Tibial nerve (tissue), 4 donors: Measurements from ENCODE around the gene LCE5A. TPM values are rescaled to one million over a fixed set of nuclear protein-coding genes. Genes with fewer than 3 reads are reported as not detected.

Experiments used
- DNase-seq, 2 donors: peaks; one replicate each; pipeline ENCODE4 v3.0.0-alpha.2; 2019; ENCODE audit warnings: low spot score in 2 of 2
- H3K27ac ChIP-seq, 4 donors: fragments of 200-600 bp; sonication (generic) in 3 of 4; one replicate each; pipeline ENCODE4 v1.5.1; 2017 to 2019; ENCODE audit warnings: mild to moderate bottlenecking in 1 of 4
- H3K27me3 ChIP-seq, 2 donors: fragments of 200-600 bp; sonication (generic) in 1 of 2; one replicate each; pipeline versions ENCODE4 v1.5.1 to v1.6.0; 2017 to 2019
- H3K36me3 ChIP-seq, 3 donors: fragments of 200-600 bp; sonication (generic); one replicate each; pipeline ENCODE4 v1.5.1; 2018 to 2019
- H3K4me1 ChIP-seq, 4 donors: fragments of 200-600 bp; sonication (generic) in 3 of 4; one replicate each; pipeline ENCODE4 v1.5.1; 2017 to 2019
- H3K4me3 ChIP-seq, 4 donors: fragments of 200-600 bp; sonication (generic) in 3 of 4; one replicate each; pipeline ENCODE4 v1.5.1; 2017 to 2019; ENCODE audit warnings: mild to moderate bottlenecking in 1 of 4, moderate library complexity in 1 of 4
- H3K9me3 ChIP-seq, 4 donors: fragments of 200-600 bp; sonication (generic) in 3 of 4; one replicate each; pipeline ENCODE4 v1.5.1; 2017 to 2019
- EP300 ChIP-seq, 2 donors: sonication (generic); formaldehyde crosslinking; IDR thresholded peaks; one replicate each; pipeline ENCODE4 v1.6.1; 2017; ENCODE audit warnings: antibody characterized with exemption in 2 of 2, mild to moderate bottlenecking in 1 of 2
- POLR2A ChIP-seq, 2 donors: fragments of 450-650 bp; IDR thresholded peaks; one replicate each; pipeline ENCODE4 v1.6.1; 2017; ENCODE audit warnings: antibody characterized with exemption in 2 of 2, mild to moderate bottlenecking in 2 of 2, moderate library complexity in 2 of 2
- WGBS, 2 donors: methylation state at CpG; one replicate each; pipeline ENCODE4 v1.1.5; 2018; 5-methylcytosine and 5-hydroxymethylcytosine counted together
- total RNA-seq, 4 donors: library from RNA; depleted of rRNA; stranded (reverse); fragments of >200 nt; gene quantifications; one replicate each; pipeline ENCODE4 v1.1.0, GENCODE V29; 2016
- TF ChIP-seq, protein P1 (sequence below), 5 experiments: fragments of 200-600 bp in 3 of 5; fragments of 450-650 bp in 2 of 5; sonication (generic) in 3 of 5; IDR thresholded peaks; one replicate each; pipeline ENCODE4 v1.5.1; 2016 to 2019; ENCODE audit warnings: antibody characterized with exemption in 5 of 5, mild to moderate bottlenecking in 3 of 5, moderate library complexity in 2 of 5

LCE5A gene
- total RNA-seq, 4 donors from 2014 or later: not detected

DNA sequence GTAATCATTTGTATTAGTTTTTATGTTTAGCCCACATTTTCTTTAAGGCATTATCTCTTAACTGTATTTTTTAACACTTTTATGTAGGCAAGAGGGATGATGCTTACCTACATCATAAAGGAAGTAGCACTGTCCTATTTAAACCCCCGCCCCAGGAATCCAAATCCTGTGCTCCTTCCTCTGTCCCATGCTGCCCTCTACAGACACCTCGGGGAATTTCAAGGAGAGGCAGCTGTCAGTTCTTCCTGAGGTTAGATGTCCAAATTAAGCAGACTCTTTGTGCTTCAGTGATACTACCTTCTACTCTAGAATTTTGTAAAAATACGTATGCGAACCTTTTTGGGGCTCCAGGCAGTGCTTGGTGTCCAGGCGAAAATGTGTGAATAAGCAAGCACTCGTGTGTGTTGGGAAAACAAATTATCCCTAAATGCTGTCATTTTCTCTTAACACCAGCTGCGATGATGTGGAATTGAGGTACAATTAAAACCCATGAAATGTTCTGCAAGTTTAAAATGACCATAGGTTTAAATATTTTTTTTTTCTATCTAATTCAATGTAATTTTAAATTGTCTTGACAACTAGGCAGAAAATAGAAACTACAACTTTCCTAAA lies 22.8 kb downstream of the LCE5A start:
- Histone ChIP-seq H3K27ac (no peak overlapping the region), H3K27me3 (no peaks in the 10 kb centered on the region), H3K4me3 (no peak overlapping the region), H3K9me3 (peaks cover 0 to 7% (median 0%) of the 10 kb centered on the region in 4 donors), H3K36me3 (no peaks in the 10 kb centered on the region), H3K4me1 (no peaks in the 10 kb centered on the region)
- TF ChIP-seq POLR2A (IDR thresholded peaks at IDR 0.05) (no peak), EP300 (IDR thresholded peaks at IDR 0.05) (no peak)
- TF ChIP-seq, protein P1, sequence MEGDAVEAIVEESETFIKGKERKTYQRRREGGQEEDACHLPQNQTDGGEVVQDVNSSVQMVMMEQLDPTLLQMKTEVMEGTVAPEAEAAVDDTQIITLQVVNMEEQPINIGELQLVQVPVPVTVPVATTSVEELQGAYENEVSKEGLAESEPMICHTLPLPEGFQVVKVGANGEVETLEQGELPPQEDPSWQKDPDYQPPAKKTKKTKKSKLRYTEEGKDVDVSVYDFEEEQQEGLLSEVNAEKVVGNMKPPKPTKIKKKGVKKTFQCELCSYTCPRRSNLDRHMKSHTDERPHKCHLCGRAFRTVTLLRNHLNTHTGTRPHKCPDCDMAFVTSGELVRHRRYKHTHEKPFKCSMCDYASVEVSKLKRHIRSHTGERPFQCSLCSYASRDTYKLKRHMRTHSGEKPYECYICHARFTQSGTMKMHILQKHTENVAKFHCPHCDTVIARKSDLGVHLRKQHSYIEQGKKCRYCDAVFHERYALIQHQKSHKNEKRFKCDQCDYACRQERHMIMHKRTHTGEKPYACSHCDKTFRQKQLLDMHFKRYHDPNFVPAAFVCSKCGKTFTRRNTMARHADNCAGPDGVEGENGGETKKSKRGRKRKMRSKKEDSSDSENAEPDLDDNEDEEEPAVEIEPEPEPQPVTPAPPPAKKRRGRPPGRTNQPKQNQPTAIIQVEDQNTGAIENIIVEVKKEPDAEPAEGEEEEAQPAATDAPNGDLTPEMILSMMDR (IDR thresholded peaks at IDR 0.05): peak in 1 of 5 experiments; percentile 37
- WGBS, 2 donors: 23 to 27% methylated on average over 7 of the region's 7 CpGs
- DNase-seq: peak in 1 of 2 donors; percentile 23

DNA sequence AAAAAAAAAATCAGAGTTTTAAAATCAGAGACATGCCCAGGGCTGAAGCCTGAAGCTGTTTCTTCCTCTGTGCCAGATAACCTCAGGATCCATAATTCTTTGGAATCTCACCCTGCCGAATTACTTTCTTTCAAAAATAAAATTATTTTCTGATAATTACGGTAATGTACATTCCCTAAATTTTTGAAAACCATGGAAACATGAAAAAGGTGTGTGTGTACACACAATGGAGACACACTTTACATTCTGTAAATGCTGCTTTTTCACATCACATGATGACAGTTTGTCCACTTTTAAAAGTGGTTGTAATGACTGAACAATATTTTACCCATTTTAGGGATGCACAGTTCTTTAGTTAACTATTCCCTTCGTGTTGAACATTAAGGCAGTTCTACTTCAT lies 25.2 kb downstream of the LCE5A start:
- Histone ChIP-seq H3K27ac (no peak overlapping the region), H3K9me3 (peaks cover 0 to 7% (median 0%) of the 10 kb centered on the region in 4 donors), H3K4me1 (no peaks in the 10 kb centered on the region), H3K36me3 (no peaks in the 10 kb centered on the region), H3K27me3 (no peaks in the 10 kb centered on the region), H3K4me3 (no peak overlapping the region)
- TF ChIP-seq EP300 (IDR thresholded peaks at IDR 0.05) (no peak), POLR2A (IDR thresholded peaks at IDR 0.05) (no peak)
- TF ChIP-seq, protein P1 (IDR thresholded peaks at IDR 0.05): no peak
- DNase-seq: no peak
- WGBS, 2 donors: 74 to 80% methylated on average over 3 of the region's 3 CpGs

DNA sequence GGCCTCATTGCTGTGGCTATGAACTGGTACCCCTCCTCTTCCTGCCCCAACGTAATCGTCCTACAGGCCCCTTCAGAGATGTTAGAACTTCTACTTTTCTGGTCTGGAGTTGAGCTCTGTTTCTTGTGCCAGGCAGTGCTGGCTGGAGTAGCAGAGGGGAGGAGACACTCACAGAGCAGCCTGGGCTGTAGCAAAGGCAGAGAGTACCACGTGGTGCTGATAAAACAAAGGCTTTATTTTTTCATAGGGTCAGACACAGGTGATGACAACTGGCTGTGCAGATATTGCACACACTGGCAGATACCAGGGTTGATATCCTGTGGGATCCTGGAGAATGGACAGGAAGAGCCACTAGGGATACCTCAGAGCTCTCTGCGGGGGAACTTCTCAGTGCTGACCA lies 26.9 kb downstream of the LCE5A start:
- TF ChIP-seq EP300 (IDR thresholded peaks at IDR 0.05): no peak
- TF ChIP-seq POLR2A (IDR thresholded peaks at IDR 0.05): no peak
- TF ChIP-seq, protein P1 (IDR thresholded peaks at IDR 0.05): no peak
- no peaks in the 10 kb centered on the region for H3K9me3 ChIP-seq
- no peak overlapping the region for H3K27ac ChIP-seq
- H3K27me3 ChIP-seq: no peaks in the 10 kb centered on the region
- no peak for DNase-seq
- no peaks in the 10 kb centered on the region for H3K36me3 ChIP-seq
- no peaks in the 10 kb centered on the region for H3K4me1 ChIP-seq
- WGBS, 2 donors: 35 to 67% methylated on average over 4 of the region's 4 CpGs
- no peak overlapping the region for H3K4me3 ChIP-seq

DNA sequence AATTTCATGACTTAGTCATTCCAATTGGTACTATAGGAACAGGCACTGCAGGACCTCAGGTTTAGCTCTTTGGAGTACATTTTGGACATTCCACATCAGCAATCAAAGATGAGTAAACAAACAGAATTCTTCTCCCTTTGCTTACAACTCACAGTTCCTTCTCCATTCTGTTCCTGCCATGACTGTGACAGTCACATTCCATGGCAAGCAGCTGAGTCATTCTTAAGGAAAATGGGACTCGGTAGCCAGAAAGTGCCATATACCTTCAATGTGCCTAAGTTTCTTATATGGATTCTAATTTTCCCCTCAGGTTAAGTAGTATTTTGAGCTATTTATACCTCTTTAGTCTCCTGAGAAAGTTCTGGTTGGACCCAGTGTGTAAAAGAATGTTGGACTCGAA lies 29.3 kb downstream of the LCE5A start:
- Histone ChIP-seq H3K9me3 (no peaks in the 10 kb centered on the region), H3K4me1 (no peaks in the 10 kb centered on the region), H3K4me3 (no peak overlapping the region), H3K27ac (no peak overlapping the region), H3K36me3 (no peaks in the 10 kb centered on the region), H3K27me3 (no peaks in the 10 kb centered on the region)
- WGBS, 2 donors: 68 to 74% methylated on average over 2 of the region's 2 CpGs
- no peak for DNase-seq
- no peak for TF ChIP-seq EP300 (IDR thresholded peaks at IDR 0.05)
- TF ChIP-seq POLR2A (IDR thresholded peaks at IDR 0.05): no peak
- TF ChIP-seq, protein P1 (IDR thresholded peaks at IDR 0.05): no peak

DNA sequence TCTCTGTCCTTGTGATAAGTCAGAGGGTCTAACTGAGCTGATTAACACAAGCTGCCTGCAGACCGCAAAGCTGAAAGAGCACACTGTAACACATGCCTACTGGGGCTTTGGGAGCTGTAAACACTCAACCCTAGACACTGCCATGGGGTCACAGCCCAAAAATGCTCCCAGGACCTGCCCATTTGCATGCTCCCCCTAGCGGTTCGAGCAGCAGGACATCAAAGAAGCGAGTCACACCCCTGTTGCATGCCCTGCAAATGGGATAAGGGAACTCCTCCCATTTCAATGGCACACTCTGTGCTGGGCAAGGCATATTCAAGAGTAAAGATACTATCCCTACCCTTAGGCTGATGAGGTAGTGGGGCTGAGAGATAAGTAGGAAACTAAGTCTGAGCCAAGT lies 33.2 kb downstream of the LCE5A start:
- no peaks in the 10 kb centered on the region for H3K36me3 ChIP-seq
- no peaks in the 10 kb centered on the region for H3K27me3 ChIP-seq
- no peak overlapping the region for H3K27ac ChIP-seq
- TF ChIP-seq POLR2A (IDR thresholded peaks at IDR 0.05): no peak
- TF ChIP-seq, protein P1 (IDR thresholded peaks at IDR 0.05): no peak
- TF ChIP-seq EP300 (IDR thresholded peaks at IDR 0.05): no peak
- WGBS, 2 donors: 33 to 36% methylated on average over 4 of the region's 4 CpGs
- DNase-seq: no peak
- peaks cover 0 to 13% (median 0%) of the 10 kb centered on the region in 4 donors for H3K9me3 ChIP-seq
- no peak overlapping the region for H3K4me3 ChIP-seq
- no peaks in the 10 kb centered on the region for H3K4me1 ChIP-seq
